SHP77 treated with DMSO at 0.1 percent for 48 hours (cell line): ENCODE data around the gene C11orf24.
A peak's percentile ranks its signal among the peaks of the same experiment; 100 is the strongest.
"Not testable (repeated sequence)": the region's sequence is repeated elsewhere in the genome, so short reads cannot be mapped to it uniquely, and the experiment has no call there.

Experiments used
- DNase-seq: peaks from one replicate; lab custom pipeline; 2025; lab: John Stamatoyannopoulos, UW

Gene C11orf24

GRCh38 chr11:68251765-68252164 is 20.0 kb downstream of the C11orf24 start:
- DNase-seq: no peak

DNA sequence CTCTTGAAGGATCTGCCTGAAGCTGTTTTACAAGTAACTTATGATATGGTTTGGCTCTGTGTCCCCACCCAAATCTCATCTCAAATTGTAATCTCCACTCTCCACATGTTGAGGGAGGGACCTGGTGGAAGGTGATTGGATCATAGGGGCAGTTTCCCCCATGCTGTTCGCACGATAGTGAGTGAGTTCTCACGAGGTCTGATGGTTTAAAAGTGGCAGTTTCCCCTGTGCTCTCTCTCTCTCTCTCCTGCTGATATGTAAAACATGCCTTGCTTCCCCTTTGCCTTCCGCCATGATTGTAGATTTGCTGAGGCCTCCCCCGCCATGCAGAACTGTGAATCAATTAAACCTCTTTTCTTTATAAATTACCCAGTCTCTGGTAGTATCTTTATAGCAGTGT is 26.9 kb downstream of the C11orf24 start:
- not testable (repeated sequence) for DNase-seq

GRCh38 chr11:68243847-68244246 is 27.9 kb downstream of the C11orf24 start:
- not testable (repeated sequence) for DNase-seq

- no peak for DNase-seq
Measured at GRCh38 chr11:68242616-68243015, 29.2 kb downstream of the C11orf24 start.

GRCh38 chr11:68231621-68232020 is 40.2 kb downstream of the C11orf24 start:
- no peak for DNase-seq

DNA sequence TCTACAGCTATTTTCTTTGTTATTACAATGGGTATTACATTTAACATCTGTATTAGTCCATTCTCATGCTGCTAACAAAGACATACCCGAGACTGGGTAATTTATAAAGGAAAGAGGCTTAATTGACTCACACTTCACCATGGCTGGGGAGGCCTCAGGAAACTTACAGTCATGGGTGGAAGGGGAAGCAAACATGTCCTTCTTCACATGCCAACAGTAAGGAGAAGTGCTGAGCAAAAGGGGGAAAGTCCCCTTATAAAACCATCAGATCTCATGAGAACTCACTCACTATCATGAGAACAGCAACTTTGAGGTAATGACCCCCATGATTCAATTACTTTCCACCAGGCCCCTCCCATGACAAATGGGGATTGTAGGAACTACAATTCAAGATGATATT is 42.2 kb downstream of the C11orf24 start:
- no peak for DNase-seq

- DNase-seq: no peak
Measured at GRCh38 chr11:68226421-68226820, 45.4 kb downstream of the C11orf24 start.

GRCh38 chr11:68224606-68225005 is 47.2 kb downstream of the C11orf24 start:
- no peak for DNase-seq

DNA sequence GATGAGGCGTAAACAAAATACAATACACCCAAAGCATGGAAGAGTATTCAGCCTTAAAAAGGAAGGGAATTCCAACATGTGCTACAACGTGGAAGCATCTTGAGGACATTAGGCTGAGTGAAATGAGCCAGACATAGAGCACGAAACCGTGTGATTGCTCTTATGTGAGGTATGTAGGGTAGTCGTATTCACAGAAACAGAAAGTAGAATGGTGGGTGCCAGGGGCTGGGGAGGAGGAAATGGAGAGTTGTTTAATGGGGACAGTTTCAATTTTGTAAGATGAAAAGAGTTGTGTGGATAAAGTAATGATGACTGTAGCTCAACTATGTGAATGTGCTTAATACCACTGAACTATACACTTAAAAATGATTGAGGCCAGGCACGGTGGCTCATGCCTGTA is 48.5 kb downstream of the C11orf24 start:
- DNase-seq: no peak

DNA sequence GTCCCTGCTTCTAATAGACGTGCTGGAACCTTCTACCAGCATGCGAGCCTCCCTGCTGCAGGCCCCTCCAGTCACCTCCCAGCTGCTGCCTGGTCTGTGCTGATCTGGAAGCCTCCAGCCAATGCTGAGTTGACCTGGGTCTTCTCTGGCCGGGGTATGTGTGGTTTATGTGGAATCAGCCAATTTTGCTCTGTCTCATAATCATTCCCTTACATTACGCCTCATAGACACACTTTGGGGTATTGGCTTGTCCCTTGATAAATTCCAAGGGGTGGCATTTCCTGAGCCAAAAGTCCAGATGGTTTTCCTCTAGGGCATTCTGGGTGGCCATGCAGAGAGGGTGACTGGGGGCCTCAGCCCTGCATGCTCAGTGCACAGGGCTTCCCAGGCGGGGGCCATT is 50.4 kb downstream of the C11orf24 start:
- DNase-seq: no peak

DNA sequence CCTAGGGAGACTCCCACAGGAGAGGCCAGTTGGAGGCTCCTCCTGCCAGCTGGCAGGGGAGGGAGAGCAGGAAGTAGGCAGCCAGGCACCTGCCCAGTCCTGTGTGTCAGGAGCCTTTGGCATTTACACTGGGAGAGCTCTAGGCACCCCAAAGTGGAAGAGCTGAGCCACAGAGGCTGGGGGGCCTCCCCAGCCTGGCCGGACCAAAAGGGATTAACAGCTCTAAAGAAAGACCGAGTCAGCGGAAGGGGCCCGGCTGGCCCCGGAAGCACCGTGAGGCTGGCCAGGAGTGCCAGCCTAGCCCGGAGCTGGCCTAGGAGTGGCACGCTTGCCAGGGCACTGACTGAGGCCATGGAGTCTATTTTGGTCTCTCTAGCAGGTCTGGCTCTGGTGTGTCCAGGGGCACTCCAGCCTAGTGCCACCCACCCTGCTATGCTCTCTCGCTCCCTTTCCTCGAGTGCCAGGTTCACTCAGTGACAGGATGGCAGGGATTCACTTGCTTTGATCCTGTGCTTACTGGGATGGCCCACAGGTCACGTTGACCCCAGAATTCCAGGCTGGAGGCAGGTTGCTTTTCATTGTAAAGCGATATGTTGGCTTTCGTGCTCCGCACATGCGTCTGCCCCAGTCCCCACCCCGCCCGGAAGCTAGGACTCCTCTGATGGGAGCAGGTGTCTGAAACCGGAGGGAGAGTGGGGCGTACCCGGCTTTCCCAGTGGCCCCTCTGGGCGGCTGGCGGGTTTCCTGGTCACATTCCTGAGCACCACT is 55.4 kb downstream of the C11orf24 start:
- DNase-seq: peak; percentile 30

DNA sequence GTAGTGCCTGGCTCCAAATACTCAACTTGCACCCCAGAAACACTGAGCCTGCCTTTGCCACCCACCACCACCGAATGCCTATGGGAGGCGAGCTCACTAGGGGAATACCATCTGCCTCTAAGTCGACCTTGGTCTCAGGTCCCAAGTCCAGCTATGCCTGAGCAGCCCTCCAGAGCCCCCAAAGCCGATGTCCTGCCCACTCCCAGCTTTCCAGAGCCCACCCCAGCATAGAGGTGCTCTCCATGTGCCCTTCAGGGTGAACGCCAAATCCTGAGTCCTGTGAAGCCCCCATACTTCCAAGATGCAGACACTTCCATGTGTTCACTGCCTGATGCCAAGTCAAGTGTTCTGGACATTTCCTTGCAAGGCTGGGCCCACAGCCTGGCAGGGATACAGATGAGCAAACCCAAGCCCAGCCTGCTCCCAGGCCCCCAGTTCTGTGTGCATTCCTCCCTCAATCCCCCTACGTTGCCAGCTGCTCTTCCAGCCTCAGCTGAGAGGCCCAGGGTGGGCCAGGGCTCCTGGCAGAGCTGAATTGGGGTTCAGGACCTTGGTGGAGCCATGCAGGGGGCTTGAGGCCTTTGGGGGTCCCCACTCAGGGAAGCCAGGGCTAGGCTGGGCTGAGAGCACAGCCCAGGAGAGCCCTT is 56.1 kb downstream of the C11orf24 start:
- DNase-seq: no peak

- DNase-seq: no peak
Measured at GRCh38 chr11:68215087-68215445, 56.7 kb downstream of the C11orf24 start.

GRCh38 chr11:68214173-68215086 is 57.3 kb downstream of the C11orf24 start:
- DNase-seq: no peak

DNA sequence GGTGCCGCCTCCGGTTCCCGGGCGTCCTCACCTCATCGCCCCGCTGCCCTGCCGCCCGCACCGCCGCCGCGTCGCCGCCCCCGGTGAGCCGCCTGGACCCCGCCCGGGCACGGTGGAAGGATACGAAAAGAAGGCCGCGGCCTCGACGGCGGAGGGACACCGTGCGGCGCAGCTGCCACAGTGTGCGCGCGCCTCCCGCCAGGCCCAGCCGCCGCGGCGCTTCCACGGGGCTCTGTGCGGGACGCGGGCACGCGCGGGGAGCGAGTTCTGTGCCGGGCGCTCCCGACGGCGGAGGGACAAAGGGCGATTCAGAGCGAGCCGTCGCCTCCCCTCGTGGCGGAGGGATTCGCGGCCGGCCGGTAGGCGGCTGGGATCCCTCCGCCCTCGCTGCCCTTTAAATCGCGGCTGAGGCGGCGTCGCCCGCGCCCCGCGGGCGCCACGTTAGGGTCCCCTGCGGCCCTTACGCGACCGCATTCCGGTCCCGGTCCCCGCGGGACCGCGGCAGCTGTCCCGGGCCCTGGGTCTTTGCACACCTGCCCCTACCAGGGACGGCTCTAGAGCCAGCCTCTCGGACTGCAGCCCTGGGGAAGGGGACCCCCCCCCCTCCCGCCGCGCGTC is 58.1 kb downstream of the C11orf24 start:
- DNase-seq: peak; percentile 66

DNA sequence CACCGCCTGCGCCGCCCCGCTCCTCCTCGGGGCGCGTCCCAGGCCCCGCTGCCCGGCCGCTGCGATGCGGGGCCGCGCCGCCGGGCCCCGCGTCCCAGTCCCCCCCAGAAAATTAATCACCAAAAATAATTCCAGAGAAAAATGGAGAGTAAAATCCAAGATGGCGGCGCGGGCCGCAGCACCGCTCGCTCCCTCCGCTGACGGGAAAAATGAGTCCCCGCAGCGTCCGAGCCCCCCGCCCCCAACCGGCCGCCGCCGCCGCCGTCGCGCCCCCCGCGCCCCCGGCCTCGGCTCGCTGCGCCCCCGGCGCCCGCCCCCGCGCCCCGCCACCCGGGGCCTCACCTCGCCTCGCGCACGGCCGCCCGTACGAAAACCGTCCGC is 58.6 kb downstream of the C11orf24 start, which contains the start of gene KMT5B:
Gene KMT5B, minus strand, starts transcription at position 162 of the 381 bp plus-strand sequence. CDS start 23,220 bp downstream, outside the sequence.
- no peak for DNase-seq

DNA sequence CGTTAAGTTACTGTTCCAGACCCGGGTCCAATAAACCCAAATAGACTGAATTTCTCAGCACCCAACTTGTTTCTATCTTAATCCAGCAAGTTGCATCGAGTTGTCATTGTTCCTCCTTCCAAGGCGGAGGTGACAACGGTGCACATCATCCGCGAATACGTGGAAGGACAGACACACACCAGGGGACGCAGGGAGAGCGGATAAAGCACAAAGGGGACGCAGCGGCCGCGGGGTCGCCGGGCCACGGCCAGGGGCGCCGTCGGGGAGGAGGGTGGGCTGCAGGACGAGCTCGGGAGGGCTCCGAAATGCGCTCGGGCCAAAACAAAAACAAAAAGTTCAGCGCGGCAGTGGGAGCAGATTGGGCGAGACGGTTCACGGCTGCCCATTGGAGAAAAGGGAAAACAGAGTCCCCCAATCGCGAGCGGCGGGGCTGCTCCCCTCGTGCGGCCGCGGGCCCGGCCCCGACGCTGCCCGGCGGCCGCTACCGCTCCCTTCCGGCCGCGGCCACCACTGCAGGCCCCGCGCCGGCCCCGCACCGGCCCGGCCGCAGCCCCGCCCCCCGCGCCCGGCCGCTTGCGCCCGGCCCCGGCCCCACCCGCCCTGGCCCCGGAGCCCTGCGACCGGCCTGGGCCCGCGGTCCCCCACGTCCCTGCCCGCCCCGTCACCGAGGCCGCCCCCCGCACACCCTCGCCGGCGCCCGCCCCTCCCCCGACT is 59.2 kb downstream of the C11orf24 start:
- DNase-seq: peak; percentile 20

DNA sequence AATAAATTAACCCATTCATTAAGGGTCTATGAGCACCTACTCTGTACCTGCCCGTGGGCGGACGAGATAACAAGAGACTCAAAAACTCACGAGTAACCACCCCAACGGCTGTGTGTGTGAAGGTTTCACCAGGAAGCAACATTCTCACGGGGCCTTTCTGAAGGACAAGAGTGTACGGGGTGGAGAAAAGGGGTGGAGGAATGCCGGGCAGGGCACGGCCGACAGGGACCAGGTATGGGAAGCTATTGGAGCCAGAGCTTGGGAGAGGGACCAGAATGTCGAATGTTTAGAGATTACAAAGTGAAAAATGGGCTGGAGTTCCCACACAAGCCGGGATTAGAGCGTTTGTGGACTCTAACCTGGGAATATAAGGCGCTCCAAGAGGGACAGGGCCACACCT is 60.2 kb downstream of the C11orf24 start:
- no peak for DNase-seq
